GM21528 (cell line): ENCODE results near the gene DMC1.
"Not testable (repeated sequence)": the region's sequence is repeated elsewhere in the genome, so short reads cannot be mapped to it uniquely, and the experiment has no call there.

Source experiments
- ATAC-seq: cut with Tn5 transposase; IDR thresholded peaks from one replicate; pipeline ENCODE4 v1.9.1; 2021; ENCODE audit warnings: mild to moderate bottlenecking, moderate library complexity; ENCODE audit not compliant: unreplicated experiment, low FRiP score

DMC1 gene

GRCh38 chr22:38569972-38570778 is at the start of gene DMC1:
DMC1 (minus strand) TSS chr22:38570183; CDS start chr22:38568256, 1,927 bp downstream.
- ATAC-seq = no peak

- ATAC-seq = no peak
Measured at GRCh38 chr22:38618682-38619081, 48.7 kb upstream of the DMC1 start.

- no peak for ATAC-seq
Measured at GRCh38 chr22:38618258-38618657, 48.3 kb upstream of the DMC1 start.

- ATAC-seq = not testable (repeated sequence)
Measured at GRCh38 chr22:38615064-38615405, 45.1 kb upstream of the DMC1 start.

- no peak for ATAC-seq
Measured at GRCh38 chr22:38614332-38615063, 44.5 kb upstream of the DMC1 start.

GRCh38 chr22:38613588-38613987 is 43.6 kb upstream of the DMC1 start:
- no peak for ATAC-seq

- no peak for ATAC-seq
Measured at GRCh38 chr22:38612217-38613006, 42.4 kb upstream of the DMC1 start.

GRCh38 chr22:38611559-38611958 is 41.6 kb upstream of the DMC1 start:
- ATAC-seq = no peak

- no peak for ATAC-seq
Measured at GRCh38 chr22:38610234-38610633, 40.3 kb upstream of the DMC1 start.

- no peak for ATAC-seq
Measured at GRCh38 chr22:38608992-38609750, 39.2 kb upstream of the DMC1 start.

- ATAC-seq = no peak
Measured at GRCh38 chr22:38607680-38608079, 37.7 kb upstream of the DMC1 start.

GRCh38 chr22:38602166-38602565 is 32.2 kb upstream of the DMC1 start:
- ATAC-seq = no peak

- ATAC-seq = no peak
Measured at GRCh38 chr22:38601221-38601764, 31.3 kb upstream of the DMC1 start.

GRCh38 chr22:38599466-38599865 is 29.5 kb upstream of the DMC1 start:
- no peak for ATAC-seq

- ATAC-seq = not testable (repeated sequence)
Measured at GRCh38 chr22:38582923-38583322, 12.9 kb upstream of the DMC1 start.

- no peak for ATAC-seq
Measured at GRCh38 chr22:38578505-38578904, 8.5 kb upstream of the DMC1 start.

GRCh38 chr22:38572065-38572464 is 2.1 kb upstream of the DMC1 start:
- ATAC-seq = no peak

- no peak for ATAC-seq
Measured at GRCh38 chr22:38570779-38571364, 889 bp upstream of the DMC1 start.

- no peak for ATAC-seq
Measured at GRCh38 chr22:38569181-38569971, 607 bp downstream of the DMC1 start.
